Activated T-cell treated with anti-CD3 and anti-CD28 coated beads for 1 hour (primary cell): ENCODE measurements around the gene CTNNA3.

Experiments
- DNase-seq: peaks from one replicate; pipeline ENCODE4 v3.0.0-alpha.2; 2020; ENCODE audit warnings: low read depth

The CTNNA3 gene

GRCh38 chr10:66752714-66753113, 943.3 kb downstream of the CTNNA3 start:
- DNase-seq = no peak

GRCh38 chr10:66748217-66748616, 947.8 kb downstream of the CTNNA3 start:
- no peak for DNase-seq

DNA sequence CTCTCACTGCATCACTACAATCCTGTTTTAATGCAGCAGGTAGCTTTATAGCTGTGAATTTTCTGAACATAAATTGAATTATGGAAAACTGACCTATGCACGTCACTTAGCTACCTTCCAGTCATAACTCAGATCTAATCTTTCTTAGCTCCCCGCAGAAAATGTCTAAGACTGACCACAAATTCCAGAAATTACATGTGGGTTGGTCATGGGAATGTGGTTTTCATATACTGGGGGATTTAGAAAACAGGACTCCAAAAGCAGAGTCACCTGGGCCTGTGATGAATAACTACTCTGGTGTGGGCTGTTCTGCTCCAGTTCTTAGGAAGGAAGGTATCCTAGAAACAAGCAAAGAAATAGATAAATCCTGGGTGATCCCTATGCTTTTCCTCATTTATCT, 948.5 kb downstream of the CTNNA3 start:
- no peak for DNase-seq

DNA sequence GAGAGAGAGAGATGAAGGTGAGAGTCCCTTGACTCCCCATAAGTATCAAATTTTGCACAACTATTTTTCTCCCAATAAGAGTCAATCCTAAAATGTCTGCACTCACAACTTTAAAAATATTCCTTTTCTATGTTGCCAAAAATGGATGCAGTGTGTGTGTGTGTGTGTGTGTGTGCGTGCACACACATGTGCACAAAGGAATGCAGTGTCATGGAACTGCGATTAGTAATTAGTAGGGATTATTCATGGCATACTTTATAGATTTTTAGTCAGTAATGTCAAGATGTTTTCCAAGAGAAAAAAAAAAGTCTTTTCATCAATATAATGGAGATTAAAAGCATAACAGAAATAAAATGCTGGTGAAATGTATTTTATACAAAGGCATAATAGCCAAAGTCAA, 949.3 kb downstream of the CTNNA3 start:
- no peak for DNase-seq

DNA sequence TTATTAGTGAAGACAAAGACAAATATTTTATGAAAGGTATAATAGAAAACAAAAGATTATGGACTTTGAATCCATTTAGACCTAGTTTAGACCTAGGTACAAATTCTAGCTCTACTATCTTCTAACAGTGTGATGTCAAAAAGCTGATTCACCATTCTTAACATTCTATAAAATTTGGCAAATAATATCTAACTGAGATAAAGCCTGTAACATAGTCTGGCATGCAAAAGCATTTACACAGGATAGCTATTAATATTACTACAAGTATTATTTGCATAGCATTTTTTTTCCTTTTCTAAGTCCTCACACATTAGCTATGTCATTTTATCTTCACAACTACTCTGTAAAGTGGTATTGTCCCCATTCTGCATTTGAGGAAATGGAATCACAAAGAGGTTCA, 949.7 kb downstream of the CTNNA3 start:
- no peak for DNase-seq

DNA sequence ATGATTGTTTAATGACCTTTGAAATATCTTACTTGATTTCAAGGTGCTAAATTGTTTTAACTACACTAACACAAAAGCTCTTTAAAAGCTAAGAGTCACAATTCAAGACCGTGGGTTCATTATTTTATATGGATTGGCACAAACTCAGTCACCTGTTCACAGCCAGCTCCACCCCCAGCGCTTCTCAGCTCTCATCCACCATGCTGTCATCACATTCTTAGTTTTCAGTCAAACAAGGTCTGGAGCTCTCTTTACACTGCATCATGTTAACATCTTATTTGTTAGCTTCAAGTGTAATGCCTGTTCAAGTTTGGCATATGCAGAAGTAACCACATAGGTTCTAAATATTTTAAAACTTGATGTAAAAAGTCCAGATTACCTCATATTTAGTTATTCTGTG, 951.1 kb downstream of the CTNNA3 start:
- no peak for DNase-seq

- no peak for DNase-seq
Observed at GRCh38 chr10:66737241-66737640, 958.8 kb downstream of the CTNNA3 start.

- DNase-seq = no peak
Observed at GRCh38 chr10:66723608-66724400, 972.2 kb downstream of the CTNNA3 start.

DNA sequence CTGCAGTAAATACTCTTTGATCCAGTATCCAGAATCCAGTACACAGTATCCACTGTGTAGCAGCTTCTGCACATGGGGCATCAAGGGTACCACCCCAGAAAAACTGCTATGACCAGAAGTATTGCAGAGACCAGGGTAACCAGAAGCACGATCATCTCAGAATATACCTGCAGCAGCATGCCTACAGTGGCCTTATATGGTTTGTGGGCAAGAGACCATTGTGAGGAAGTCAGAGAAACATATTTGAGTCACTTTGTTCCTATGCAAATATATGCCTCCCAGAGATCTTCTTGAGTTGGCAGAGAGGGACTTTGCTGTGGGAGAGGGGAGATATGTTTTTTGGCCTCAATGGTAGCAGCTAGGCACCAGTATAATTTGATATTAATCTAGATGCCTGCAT, 976.5 kb downstream of the CTNNA3 start:
- DNase-seq = no peak

DNA sequence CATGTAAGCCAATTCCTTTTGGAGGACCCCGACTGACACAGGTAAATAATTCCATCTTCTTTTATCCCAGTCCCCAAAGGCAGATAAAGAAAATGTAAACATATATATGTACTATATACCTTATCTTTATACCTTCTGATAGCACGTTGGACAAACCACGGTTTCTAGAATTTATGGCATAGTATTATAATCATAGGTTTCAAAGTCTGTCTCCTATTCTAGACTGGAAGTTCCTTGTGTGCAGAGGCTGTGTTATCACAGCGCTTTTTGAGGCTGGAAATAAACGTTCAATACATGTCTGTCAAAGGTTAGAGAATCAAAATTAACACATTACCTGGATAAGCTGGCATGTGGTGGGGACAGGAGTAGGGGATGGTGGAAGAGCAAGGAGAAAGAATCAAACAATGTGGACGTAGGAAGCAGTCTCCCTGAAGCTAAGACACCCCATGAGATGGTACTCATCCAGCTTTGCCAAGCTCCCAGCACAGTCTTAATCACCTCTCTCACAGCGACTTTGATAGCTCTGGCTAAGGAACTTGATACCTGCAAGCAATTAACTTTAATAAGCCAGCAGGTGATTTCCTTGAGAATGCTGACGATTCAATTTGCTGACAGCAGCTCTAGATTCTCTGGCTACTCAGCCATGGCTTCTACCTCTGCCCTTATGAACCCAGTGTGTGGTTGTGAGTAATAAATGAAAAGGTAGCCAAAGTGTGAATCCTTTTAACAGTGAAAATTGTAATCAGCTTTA, 978.6 kb downstream of the CTNNA3 start:
- no peak for DNase-seq

DNA sequence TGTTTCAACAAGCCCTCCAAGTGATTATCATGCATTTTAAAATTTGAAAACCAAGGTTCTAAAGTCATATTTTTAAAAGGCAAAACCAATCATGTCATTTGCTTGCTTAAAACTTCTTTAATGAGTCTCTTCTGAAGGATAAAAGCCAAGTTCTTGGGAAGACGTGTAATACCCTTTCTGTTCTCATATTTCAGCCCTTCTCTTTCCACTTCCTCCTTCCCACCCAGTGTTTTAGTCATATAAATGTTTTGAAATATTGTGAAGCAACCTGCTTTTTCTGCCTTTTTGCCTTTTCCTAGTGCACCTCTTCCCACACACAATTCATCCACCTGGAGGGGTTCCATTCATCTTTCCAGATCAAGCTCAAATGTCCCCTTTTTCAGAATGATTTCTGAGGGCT, 981.3 kb downstream of the CTNNA3 start:
- no peak for DNase-seq

DNA sequence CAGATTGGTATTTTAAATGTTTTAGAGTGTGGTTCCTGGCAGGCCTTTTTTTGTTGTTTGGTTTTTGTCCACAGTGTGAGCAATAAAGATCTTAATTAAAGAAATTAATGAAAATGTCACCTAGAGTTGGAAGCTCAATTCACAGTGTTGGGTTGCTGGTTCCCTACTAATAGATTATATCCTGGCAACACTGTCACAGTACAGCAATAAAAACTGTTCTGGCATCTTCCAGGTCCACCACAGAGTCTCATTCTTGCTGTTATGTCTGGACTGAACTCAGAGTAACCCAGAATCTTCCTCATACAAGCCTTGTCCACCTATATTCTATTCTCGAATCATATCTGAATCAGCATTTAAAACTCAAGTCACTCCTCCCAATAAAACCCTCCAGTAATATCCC, 982.6 kb downstream of the CTNNA3 start:
- DNase-seq = no peak

- DNase-seq = no peak
Observed at GRCh38 chr10:66698069-66698468, 997.9 kb downstream of the CTNNA3 start.

DNA sequence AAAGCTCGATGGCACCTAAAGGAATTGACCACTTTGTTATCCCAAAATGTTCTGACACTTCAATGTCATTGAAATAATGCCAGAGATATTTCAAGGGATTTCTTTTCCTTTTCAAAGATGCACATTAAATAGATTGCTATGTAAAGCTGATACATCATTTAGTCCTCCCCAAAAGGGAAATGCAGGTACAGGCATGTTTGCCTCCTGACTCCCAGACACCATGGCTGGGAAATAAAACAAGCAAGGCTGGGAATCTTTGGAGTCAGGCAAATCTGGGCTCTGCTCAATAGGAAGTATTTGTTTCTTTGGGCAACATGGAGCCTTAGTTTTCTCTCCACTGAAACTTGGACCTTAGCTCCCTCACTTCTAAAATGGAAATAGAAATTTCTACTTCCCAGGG, 1000.9 kb downstream of the CTNNA3 start:
- DNase-seq = no peak

- DNase-seq = no peak
Observed at GRCh38 chr10:66684581-66684980, 1011.4 kb downstream of the CTNNA3 start.

- DNase-seq = no peak
Observed at GRCh38 chr10:66680886-66681285, 1015.1 kb downstream of the CTNNA3 start.

- no peak for DNase-seq
Observed at GRCh38 chr10:66678521-66678920, 1017.5 kb downstream of the CTNNA3 start.

DNA sequence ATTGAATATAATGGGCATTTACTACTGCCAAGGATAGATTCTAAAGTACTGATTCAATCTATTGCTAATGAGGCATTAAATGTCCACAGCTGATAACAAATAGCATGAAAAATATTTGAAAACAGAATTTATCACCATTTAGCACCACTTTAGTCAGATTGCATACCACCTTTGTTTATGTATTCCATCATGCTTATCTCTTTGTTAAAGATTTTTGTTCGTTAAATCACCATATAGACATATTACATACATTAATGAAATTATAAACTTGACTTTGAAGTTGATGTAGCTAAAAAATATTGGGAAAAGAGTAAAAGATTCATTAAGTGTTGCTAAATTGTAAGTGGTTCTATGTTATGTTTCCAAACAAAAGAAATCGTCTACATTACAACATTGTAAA, 1022.9 kb downstream of the CTNNA3 start:
- DNase-seq = no peak

DNA sequence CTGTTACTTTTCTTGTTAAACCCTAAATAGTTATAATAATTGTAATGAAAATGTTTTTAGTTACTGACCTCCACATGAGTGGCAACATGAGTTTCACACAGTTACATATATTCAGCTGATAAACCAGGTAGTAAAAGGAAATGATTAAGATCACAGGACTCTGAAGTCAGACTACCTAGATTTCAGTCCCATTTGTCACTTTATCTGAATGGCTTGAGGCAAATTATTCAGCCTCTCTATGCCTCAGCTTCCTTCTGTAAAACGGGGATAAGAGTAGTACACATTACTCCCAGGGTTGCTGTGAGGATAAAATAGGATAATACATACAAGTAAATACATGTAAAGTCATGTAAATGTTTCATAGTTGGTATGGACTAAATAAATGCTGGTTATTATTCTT, 1024.4 kb downstream of the CTNNA3 start:
- DNase-seq = no peak

GRCh38 chr10:66671064-66671463, 1024.9 kb downstream of the CTNNA3 start:
- no peak for DNase-seq

- no peak for DNase-seq
Observed at GRCh38 chr10:66656499-66656898, 1039.5 kb downstream of the CTNNA3 start.

GRCh38 chr10:66654861-66655260, 1041.1 kb downstream of the CTNNA3 start:
- no peak for DNase-seq

- no peak for DNase-seq
Observed at GRCh38 chr10:66651308-66652082, 1044.5 kb downstream of the CTNNA3 start.
